GM03348 (cell line): ENCODE data around the gene METTL24.

Source experiments
- DNase-seq: peaks from one replicate; pipeline ENCODE4 v3.0.0; 2012; ENCODE audit warnings: low spot score

METTL24 gene

GRCh38 chr6:110357664-110358552 lies at the start of gene METTL24:
Gene METTL24 (minus strand): TSS chr6:110358349. CDS start chr6:110358272, 77 bp downstream.
- DNase-seq = peak; percentile 55

- peak; percentile 37 for DNase-seq
These were observed 46.5 kb upstream of the METTL24 start for GRCh38 chr6:110404607-110405006.

- DNase-seq = no peak
These were observed 43.5 kb upstream of the METTL24 start for GRCh38 chr6:110401585-110402176.

- no peak for DNase-seq
These were observed 42.1 kb upstream of the METTL24 start for GRCh38 chr6:110400208-110400607.

- DNase-seq = peak; percentile 68
These were observed 41.3 kb upstream of the METTL24 start for GRCh38 chr6:110399219-110400071.

- DNase-seq = peak; percentile 55
These were observed 40.6 kb upstream of the METTL24 start for GRCh38 chr6:110398778-110399177.

- no peak for DNase-seq
These were observed 37.1 kb upstream of the METTL24 start for GRCh38 chr6:110395221-110395620.

- no peak for DNase-seq
These were observed 36.3 kb upstream of the METTL24 start for GRCh38 chr6:110394409-110394808.

- no peak for DNase-seq
These were observed 34.6 kb upstream of the METTL24 start for GRCh38 chr6:110392727-110393126.

GRCh38 chr6:110390404-110390803 lies 32.3 kb upstream of the METTL24 start:
- DNase-seq = no peak

- no peak for DNase-seq
These were observed 31.7 kb upstream of the METTL24 start for GRCh38 chr6:110389689-110390382.

GRCh38 chr6:110387986-110388385 lies 29.8 kb upstream of the METTL24 start:
- no peak for DNase-seq

GRCh38 chr6:110385458-110385863 lies 27.3 kb upstream of the METTL24 start:
- no peak for DNase-seq

GRCh38 chr6:110378552-110378951 lies 20.4 kb upstream of the METTL24 start:
- DNase-seq = no peak

- DNase-seq = no peak
These were observed 10.9 kb upstream of the METTL24 start for GRCh38 chr6:110369066-110369465.

- no peak for DNase-seq
These were observed 10.1 kb upstream of the METTL24 start for GRCh38 chr6:110368284-110368683.

- no peak for DNase-seq
These were observed 9.7 kb upstream of the METTL24 start for GRCh38 chr6:110367825-110368224.

- no peak for DNase-seq
These were observed 8.8 kb upstream of the METTL24 start for GRCh38 chr6:110366975-110367374.

GRCh38 chr6:110366256-110366655 lies 8.1 kb upstream of the METTL24 start:
- DNase-seq = no peak

- no peak for DNase-seq
These were observed 6.4 kb upstream of the METTL24 start for GRCh38 chr6:110364364-110365105.

GRCh38 chr6:110363748-110364147 lies 5.6 kb upstream of the METTL24 start:
- no peak for DNase-seq
